DOHH2 (cell line): Measurements from ENCODE around the gene ZBTB46.

Source experiments
- H3F3A ChIP-seq: fragments of 200-600 bp; sonication (generic), shearing (Covaris generic); 2 replicates; pipeline ENCODE4 v1.6.0; 2016; ENCODE audit warnings: antibody characterized with exemption, mild to moderate bottlenecking; ENCODE audit not compliant: control insufficient read depth, insufficient read depth
- H3K27ac ChIP-seq: fragments of 200-600 bp; sonication (generic); 2 replicates; pipeline ENCODE4 v1.5.1; 2014; ENCODE audit warnings: low read depth, mild to moderate bottlenecking, low read length, moderate library complexity
- H3K27me3 ChIP-seq: fragments of 200-600 bp; sonication (generic); 2 replicates; pipeline ENCODE4 v1.6.1; 2014; ENCODE audit warnings: mild to moderate bottlenecking, low read length, mixed read lengths; ENCODE audit not compliant: control insufficient read depth
- H3K36me3 ChIP-seq: fragments of 200-600 bp; sonication (generic); 2 replicates; pipeline ENCODE4 v1.6.1; 2014; ENCODE audit warnings: mild to moderate bottlenecking, low read length, moderate library complexity, mixed read lengths; ENCODE audit not compliant: control insufficient read depth
- H3K4me1 ChIP-seq: fragments of 200-600 bp; sonication (generic); 2 replicates; pipeline ENCODE4 v1.6.1; 2014; ENCODE audit warnings: mild to moderate bottlenecking, low read length, mixed read lengths; ENCODE audit not compliant: control insufficient read depth
- H3K4me2 ChIP-seq: fragments of 200-600 bp; sonication (generic); 2 replicates; pipeline ENCODE4 v1.6.0; 2014; ENCODE audit warnings: mild to moderate bottlenecking, low read length, moderate library complexity
- H3K4me3 ChIP-seq: fragments of 200-600 bp; sonication (generic); 2 replicates; pipeline ENCODE4 v1.5.1; 2014; ENCODE audit warnings: mild to moderate bottlenecking, low read length, mixed read lengths
- H3K79me2 ChIP-seq: fragments of 200-600 bp; sonication (generic); 2 replicates; pipeline ENCODE4 v1.6.1; 2014; ENCODE audit warnings: mild to moderate bottlenecking, low read length, mixed read lengths; ENCODE audit not compliant: control insufficient read depth
- H3K9me2 ChIP-seq: fragments of 200-600 bp; sonication (generic); replicated peaks from 2 replicates; pipeline ENCODE4 v1.6.1; 2014; ENCODE audit warnings: mild to moderate bottlenecking, low read length, mixed read lengths; ENCODE audit not compliant: control insufficient read depth
- H3K9me3 ChIP-seq: fragments of 200-600 bp; sonication (generic); 2 replicates; pipeline ENCODE4 v1.6.1; 2014; ENCODE audit warnings: antibody characterized with exemption, low read length, mixed read lengths; ENCODE audit not compliant: control insufficient read depth, insufficient read depth
- H4K20me1 ChIP-seq: fragments of 200-600 bp; sonication (generic); 2 replicates; pipeline ENCODE4 v1.6.0; 2014; ENCODE audit warnings: low read depth, mild to moderate bottlenecking, antibody characterized with exemption, low read length, moderate library complexity; ENCODE audit not compliant: control insufficient read depth, insufficient read depth
- CTCF ChIP-seq: fragments of 200-600 bp; sonication (generic); IDR thresholded peaks from one replicate; pipeline ENCODE4 v1.5.1; 2014; ENCODE audit warnings: antibody characterized with exemption, mild to moderate bottlenecking, low read depth, low read length; ENCODE audit not compliant: poor library complexity, severe bottlenecking
- EZH2phosphoT487 ChIP-seq: fragments of 200-600 bp; sonication (generic); IDR thresholded peaks from 2 replicates; pipeline ENCODE4 v1.6.1; 2017; ENCODE audit warnings: borderline replicate concordance, mild to moderate bottlenecking, antibody characterized with exemption, low read length, moderate library complexity, mixed read lengths

The ZBTB46 gene

GRCh38 chr20:63850689-63851547 is 19.9 kb upstream of the ZBTB46 start:
- Histone ChIP-seq H3K79me2 (no peaks in the 10 kb centered on the region), H4K20me1 (no peaks in the 10 kb centered on the region), H3K9me3 (no peaks in the 10 kb centered on the region), H3K36me3 (no peaks in the 10 kb centered on the region), H3K27me3 (peaks cover 26% of the 10 kb centered on the region), H3F3A (no peaks in the 10 kb centered on the region), H3K4me2 (no peak overlapping the region), H3K4me1 (no peaks in the 10 kb centered on the region), H3K9me2 (no peaks in the 10 kb centered on the region), H3K4me3 (no peak overlapping the region), H3K27ac (no peak overlapping the region)
- TF ChIP-seq EZH2phosphoT487 = no peak
- no peak for TF ChIP-seq CTCF

GRCh38 chr20:63848003-63848911 is 17.2 kb upstream of the ZBTB46 start:
- H3K9me2 ChIP-seq = no peaks in the 10 kb centered on the region
- H4K20me1 ChIP-seq = no peaks in the 10 kb centered on the region
- no peaks in the 10 kb centered on the region for H3K9me3 ChIP-seq
- H3K79me2 ChIP-seq = no peaks in the 10 kb centered on the region
- no peak for TF ChIP-seq CTCF
- TF ChIP-seq EZH2phosphoT487 = no peak
- H3K4me1 ChIP-seq = no peaks in the 10 kb centered on the region
- no peaks in the 10 kb centered on the region for H3K36me3 ChIP-seq
- H3K4me2 ChIP-seq = no peak overlapping the region
- no peak overlapping the region for H3K4me3 ChIP-seq
- H3F3A ChIP-seq = no peaks in the 10 kb centered on the region
- H3K27me3 ChIP-seq = peaks cover 47% of the 10 kb centered on the region
- no peak overlapping the region for H3K27ac ChIP-seq

GRCh38 chr20:63847237-63848002 is 16.4 kb upstream of the ZBTB46 start:
- H3F3A ChIP-seq = no peaks in the 10 kb centered on the region
- peaks cover 53% of the 10 kb centered on the region for H3K27me3 ChIP-seq
- H3K4me1 ChIP-seq = no peaks in the 10 kb centered on the region
- no peaks in the 10 kb centered on the region for H4K20me1 ChIP-seq
- H3K27ac ChIP-seq = no peak overlapping the region
- no peak overlapping the region for H3K4me2 ChIP-seq
- no peaks in the 10 kb centered on the region for H3K79me2 ChIP-seq
- no peaks in the 10 kb centered on the region for H3K9me3 ChIP-seq
- H3K36me3 ChIP-seq = no peaks in the 10 kb centered on the region
- H3K4me3 ChIP-seq = no peak overlapping the region
- H3K9me2 ChIP-seq = no peaks in the 10 kb centered on the region
- TF ChIP-seq EZH2phosphoT487 (no peak), CTCF (no peak)
